Small intestine (tissue), 7 donors: ENCODE results near the gene NAALADL2. TPM values are rescaled to one million over a fixed set of nuclear protein-coding genes. Genes with fewer than 3 reads are reported as not detected.
A peak's percentile ranks its signal among the peaks of the same experiment; 100 is the strongest.
"Not testable (repeated sequence)": the region's sequence is repeated elsewhere in the genome, so short reads cannot be mapped to it uniquely, and the experiment has no call there.

Experiments
- DNase-seq, 2 donors: peaks; one replicate each; pipeline versions ENCODE4 v3.0.0 to v3.0.0-alpha.2; 2013
- FAIRE-seq: peaks from 2 replicates; lab custom pipeline; 2012; peaks lifted over from hg19 to GRCh38; lab: Jason Lieb, UNC
- H3K27ac ChIP-seq, 3 donors: one replicate each; pipeline ENCODE4 v1.5.1; 2013; ENCODE audit warnings: low read length in 2 of 3, mild to moderate bottlenecking in 2 of 3, control low read depth in 1 of 3, inconsistent platforms in 1 of 3, low read depth in 1 of 3, moderate library complexity in 1 of 3
- H3K27me3 ChIP-seq, 3 donors: one replicate each; pipeline ENCODE4 v1.6.1; 2013; ENCODE audit warnings: low read length in 3 of 3, inconsistent platforms in 1 of 3; ENCODE audit not compliant: control insufficient read depth in 3 of 3, insufficient read depth in 3 of 3
- H3K36me3 ChIP-seq, 3 donors: one replicate each; pipeline ENCODE4 v1.6.1; 2013; ENCODE audit warnings: low read length in 3 of 3, inconsistent platforms in 1 of 3, low read depth in 1 of 3, mild to moderate bottlenecking in 1 of 3, moderate library complexity in 1 of 3; ENCODE audit not compliant: control insufficient read depth in 3 of 3, insufficient read depth in 2 of 3
- H3K4me1 ChIP-seq, 3 donors: one replicate each; pipeline ENCODE4 v1.6.1; 2013; ENCODE audit warnings: low read length in 2 of 3, inconsistent platforms in 1 of 3, low read depth in 1 of 3, mild to moderate bottlenecking in 1 of 3, moderate library complexity in 1 of 3; ENCODE audit not compliant: control insufficient read depth in 3 of 3, insufficient read depth in 2 of 3
- H3K4me3 ChIP-seq, 3 donors: one replicate each; pipeline ENCODE4 v1.5.1; 2013; ENCODE audit warnings: low read length in 3 of 3, control low read depth in 1 of 3, inconsistent platforms in 1 of 3, low read depth in 1 of 3, mild to moderate bottlenecking in 1 of 3, moderate library complexity in 1 of 3
- H3K9me3 ChIP-seq, 2 donors: one replicate each; pipeline ENCODE4 v1.6.1; 2013; ENCODE audit warnings: low read depth in 1 of 2, low read length in 1 of 2; ENCODE audit not compliant: control insufficient read depth in 2 of 2, insufficient read depth in 1 of 2
- WGBS, 3 donors: extraction: QIAGEN DNeasy Blood & Tissue Kit; methylation state at CpG; one replicate each; pipeline ENCODE4 v1.1.7; 2013; 5-methylcytosine and 5-hydroxymethylcytosine counted together
- polyA plus RNA-seq, 4 donors: library from polyadenylated mRNA; stranded (reverse) in 3 of 4; unstranded in 1 of 4; fragments of 200-250 nt in 3 of 4; fragments of 120-200 nt in 1 of 4; gene quantifications; one replicate each; pipeline versions ENCODE4 v1.2.1 to v1.2.3, GENCODE V29; 2013
- donor health status: healthy with polysubstance abuse.
- donor health status: control.
- donor health status: control.
- donor health status: Bipolar disorder and iron deficiency.
- donor health status: healthy.

NAALADL2 gene
- polyA plus RNA-seq, 4 donors, result 0.22 to 7.8 (median 0.70) TPM

DNA sequence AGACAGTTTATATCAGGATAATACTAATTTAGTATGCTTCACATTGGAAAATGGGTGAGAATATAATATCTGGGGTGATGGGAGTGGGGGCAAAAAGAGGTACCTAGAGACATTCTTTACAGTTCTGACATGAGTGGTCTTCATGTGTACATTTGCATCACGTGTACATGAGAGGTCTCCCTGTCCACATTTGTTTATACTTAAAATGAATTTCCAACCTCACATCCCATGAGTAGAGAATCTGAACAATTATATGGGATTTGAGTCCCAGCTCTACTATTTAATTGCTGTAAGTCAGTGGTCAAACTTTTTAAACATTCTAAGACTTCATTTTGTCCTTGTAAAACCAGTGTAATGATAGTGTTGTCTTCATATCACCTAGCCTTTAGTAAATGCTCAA is 408.4 kb downstream of the NAALADL2 start:
- FAIRE-seq (no peak), DNase-seq (no peak)
- Histone ChIP-seq H3K27me3 (no peaks in the 10 kb centered on the region), H3K27ac (no peak overlapping the region), H3K9me3 (no peaks in the 10 kb centered on the region), H3K4me3 (no peak overlapping the region), H3K4me1 (no peaks in the 10 kb centered on the region), H3K36me3 (no peaks in the 10 kb centered on the region)
- 0 to 43% (median 34%) methylated on average over 1 of the region's 1 CpG for WGBS, 3 donors

DNA sequence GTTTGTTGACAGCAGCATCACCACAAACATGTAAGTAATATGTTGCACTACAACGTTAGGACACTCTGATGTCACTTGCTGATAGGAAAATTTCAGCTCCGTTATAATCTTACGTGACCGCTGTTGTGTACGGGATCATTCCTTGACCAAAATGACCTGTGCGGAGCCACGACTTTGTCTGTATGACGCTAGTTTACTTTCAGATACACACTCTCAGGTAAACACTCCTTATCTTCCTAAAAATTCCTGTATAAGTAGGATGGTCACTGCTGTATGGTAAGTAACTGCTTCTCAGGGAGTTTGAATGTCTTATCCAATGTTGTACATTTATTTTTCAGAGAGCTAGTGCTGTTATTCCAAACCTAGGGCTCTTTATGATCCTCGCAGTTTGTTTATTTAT is 410.3 kb downstream of the NAALADL2 start:
- 89 to 93% (median 92%) methylated on average over 9 of the region's 9 CpGs for WGBS, 3 donors
- FAIRE-seq (no peak), DNase-seq (no peak)
- Histone ChIP-seq H3K4me1 (no peaks in the 10 kb centered on the region), H3K9me3 (no peaks in the 10 kb centered on the region), H3K27ac (no peak overlapping the region), H3K36me3 (no peaks in the 10 kb centered on the region), H3K4me3 (no peak overlapping the region), H3K27me3 (no peaks in the 10 kb centered on the region)

- Histone ChIP-seq H3K27ac (no peak overlapping the region), H3K36me3 (no peaks in the 10 kb centered on the region), H3K9me3 (no peaks in the 10 kb centered on the region), H3K4me3 (no peak overlapping the region), H3K27me3 (no peaks in the 10 kb centered on the region), H3K4me1 (no peaks in the 10 kb centered on the region)
- DNase-seq, result no peak
- no peak for FAIRE-seq
- 77 to 90% (median 86%) methylated on average over 5 of the region's 5 CpGs for WGBS, 3 donors
Observed at GRCh38 chr3:175270198-175270837, 411.2 kb downstream of the NAALADL2 start.

DNA sequence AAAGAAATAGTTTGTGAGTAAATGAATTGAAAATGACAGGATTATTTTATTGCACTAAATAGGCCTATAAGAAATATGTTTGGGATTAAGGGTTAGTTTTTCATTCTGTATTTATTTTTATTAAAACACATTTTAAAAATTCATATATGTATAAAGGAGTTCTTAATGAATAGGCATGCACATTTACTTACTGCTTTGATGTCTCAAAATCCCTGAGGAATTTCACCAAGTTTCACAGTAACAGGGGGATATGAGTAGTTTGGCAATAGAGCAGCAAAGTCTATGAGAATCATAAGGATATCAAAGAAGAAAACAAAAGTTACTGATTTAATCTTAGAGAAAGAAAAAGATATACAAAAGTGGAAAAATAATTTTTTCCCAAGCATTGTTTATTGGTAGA is 411.7 kb downstream of the NAALADL2 start:
- H3K36me3 ChIP-seq, result no peaks in the 10 kb centered on the region
- H3K9me3 ChIP-seq, result no peaks in the 10 kb centered on the region
- no peak overlapping the region for H3K4me3 ChIP-seq
- no peaks in the 10 kb centered on the region for H3K27me3 ChIP-seq
- no peaks in the 10 kb centered on the region for H3K4me1 ChIP-seq
- FAIRE-seq (no peak), DNase-seq (no peak)
- H3K27ac ChIP-seq, result no peak overlapping the region

DNA sequence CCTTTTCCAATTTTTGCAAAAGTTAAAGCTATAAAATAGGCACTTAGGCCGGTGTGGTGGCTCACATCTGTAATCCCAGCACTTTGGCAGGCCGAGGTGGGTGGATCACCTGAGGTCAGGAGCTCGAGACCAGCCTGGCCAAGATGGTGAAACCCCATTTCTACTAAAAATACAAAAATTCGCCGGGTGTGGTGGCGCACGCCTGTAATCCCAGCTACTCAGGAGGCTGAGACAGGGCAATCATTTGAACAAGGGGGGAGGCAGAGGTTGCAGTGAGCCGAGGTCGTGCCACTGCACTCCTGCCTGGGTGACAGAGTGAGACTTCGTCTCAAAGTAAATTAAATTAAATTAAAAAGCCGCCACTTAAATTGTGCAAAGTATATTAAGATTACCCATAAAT is 412.3 kb downstream of the NAALADL2 start:
- H3K9me3 ChIP-seq, H3K27me3 ChIP-seq, H3K27ac ChIP-seq, H3K36me3 ChIP-seq, FAIRE-seq, H3K4me3 ChIP-seq, DNase-seq, H3K4me1 ChIP-seq: not testable (repeated sequence)
- 91 to 94% (median 93%) methylated on average over 11 of the region's 11 CpGs for WGBS, 3 donors

DNA sequence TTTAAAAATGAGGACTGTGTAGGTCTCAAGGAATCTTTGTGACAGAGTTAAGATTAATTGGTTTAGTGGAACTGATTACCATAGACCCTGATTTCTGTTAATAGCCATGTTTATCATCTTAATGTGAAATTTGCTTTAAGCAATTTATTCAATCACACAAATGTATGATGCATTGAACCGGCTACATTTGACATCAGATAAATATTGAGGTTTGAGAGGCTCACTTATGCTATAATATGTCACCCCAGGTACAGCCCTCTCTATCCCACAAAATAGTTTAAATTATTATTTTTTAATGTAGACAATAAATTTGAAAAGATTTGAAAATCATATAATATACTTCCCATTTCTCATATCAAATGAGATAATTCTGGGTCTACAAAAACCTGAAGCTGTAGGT is 413.3 kb downstream of the NAALADL2 start:
- FAIRE-seq (no peak), DNase-seq (no peak)
- no peak overlapping the region for H3K4me3 ChIP-seq
- no peaks in the 10 kb centered on the region for H3K9me3 ChIP-seq
- no peak overlapping the region for H3K27ac ChIP-seq
- H3K4me1 ChIP-seq, result no peaks in the 10 kb centered on the region
- H3K27me3 ChIP-seq, result no peaks in the 10 kb centered on the region
- WGBS, 3 donors, result 92 to 97% (median 95%) methylated on average over 1 of the region's 1 CpG
- H3K36me3 ChIP-seq, result no peaks in the 10 kb centered on the region

DNA sequence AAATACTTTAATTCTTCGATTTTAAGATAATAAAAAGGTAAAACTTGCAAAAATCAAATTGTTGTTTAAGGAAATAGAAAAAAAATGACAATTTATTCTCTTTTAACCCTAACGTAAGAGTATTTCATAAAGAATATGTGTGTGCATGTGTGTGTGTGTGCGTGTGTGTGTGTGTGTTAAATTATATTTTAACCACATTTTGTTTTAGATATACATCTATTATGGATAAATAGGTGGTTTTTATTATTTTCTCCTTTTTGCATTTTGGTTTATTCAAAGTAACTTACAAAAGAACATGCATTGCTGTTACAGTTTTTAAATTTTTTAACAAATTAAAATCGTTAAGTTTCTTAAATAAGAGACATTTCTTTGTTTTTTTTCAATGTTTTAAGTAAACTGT is 414.4 kb downstream of the NAALADL2 start:
- H3K27me3 ChIP-seq, result no peaks in the 10 kb centered on the region
- H3K9me3 ChIP-seq, result no peaks in the 10 kb centered on the region
- FAIRE-seq (peak; percentile 71), DNase-seq (no peak)
- no peaks in the 10 kb centered on the region for H3K36me3 ChIP-seq
- no peak overlapping the region for H3K27ac ChIP-seq
- WGBS, 3 donors, result 80 to 89% (median 88%) methylated on average over 4 of the region's 4 CpGs
- H3K4me1 ChIP-seq, result no peaks in the 10 kb centered on the region
- no peak overlapping the region for H3K4me3 ChIP-seq

DNA sequence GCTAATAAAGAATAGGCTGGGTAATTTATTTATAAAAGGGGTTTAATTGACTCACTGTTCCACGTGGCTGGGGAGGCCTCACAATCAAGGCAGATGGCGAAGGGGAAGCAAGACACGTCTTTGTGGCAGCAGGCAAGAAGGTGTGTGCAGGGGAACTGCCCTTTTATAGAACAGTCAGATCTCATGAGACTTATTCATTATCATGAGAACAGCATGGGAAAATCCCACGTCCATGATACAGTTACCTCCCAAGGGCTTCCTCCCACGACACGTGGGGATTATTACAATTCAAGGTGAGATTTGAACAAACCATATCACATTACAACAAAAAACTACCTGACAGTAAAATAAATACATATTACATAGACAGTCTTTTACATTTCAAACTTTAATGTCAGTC is 414.9 kb downstream of the NAALADL2 start:
- no peak overlapping the region for H3K27ac ChIP-seq
- no peaks in the 10 kb centered on the region for H3K27me3 ChIP-seq
- no peaks in the 10 kb centered on the region for H3K9me3 ChIP-seq
- WGBS, 3 donors, result 84 to 89% (median 85%) methylated on average over 6 of the region's 6 CpGs
- H3K36me3 ChIP-seq, result no peaks in the 10 kb centered on the region
- DNase-seq, result no peak
- H3K4me1 ChIP-seq, result no peaks in the 10 kb centered on the region
- FAIRE-seq, result no peak
- H3K4me3 ChIP-seq, result no peak overlapping the region
